Left colon (tissue), 2 donors: ENCODE results near the gene STAT4. TPM values are rescaled to one million over a fixed set of nuclear protein-coding genes. Genes with fewer than 3 reads are reported as not detected.

Experiments
- ATAC-seq: fragments of 200-7000 bp; cut with Tn5 transposase; one replicate; pipeline ENCODE4 v1.9.1; 2020; ENCODE audit warnings: mild to moderate bottlenecking, moderate library complexity
- DNase-seq, 2 donors: peaks; one replicate each; pipeline ENCODE4 v3.0.0-alpha.2; 2020
- intact Hi-C, 2 donors: fragments of 100-400 bp; cut with DNase I in 1 of 2; cut with micrococcal nuclease in 1 of 2; formaldehyde crosslinking; loops; one replicate each; pipeline versions ENCODE4 v1.11.2 to v1.14.0; 2022; cut with DNase I, micrococcal nuclease
- total RNA-seq, 2 donors: library from RNA; stranded (reverse); fragmentation: NEBNext Ultra II Directional; extraction: Animal tissue kit (Norgen Biotek cat#: 25700); gene quantifications; one replicate each; pipeline ENCODE4 v1.2.1, GENCODE V29; 2021
- donor health status: DM: no; HTN: no; CAD: no.
- donor health status: DM: yes; HTN: yes; CAD: no.

Gene STAT4
- total RNA-seq, 2 donors from 2014 or later = 1.7 to 2.3 TPM

DNA sequence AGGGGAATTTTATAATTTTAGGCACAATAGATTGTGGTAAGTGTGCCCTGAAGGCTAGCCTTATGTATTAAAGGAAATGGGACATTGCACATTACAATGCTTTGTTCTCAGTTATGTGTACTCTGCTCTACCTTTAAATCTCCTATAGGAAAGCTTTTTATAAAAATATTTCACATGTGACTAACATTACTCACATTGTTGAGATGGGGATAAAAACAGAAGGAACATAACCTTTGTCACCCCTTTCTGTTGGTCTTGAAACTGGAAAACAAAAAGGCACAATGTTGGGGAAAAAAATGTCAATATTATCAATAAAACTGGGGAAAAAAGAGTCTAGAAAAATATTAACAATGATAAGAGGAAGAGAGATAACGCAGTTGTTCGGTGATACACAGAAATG is 119.5 kb downstream of the STAT4 start:
- DNase-seq (no peak), ATAC-seq (no peak)
- intact Hi-C loops = loop anchor here in 1 of 2 donors (5.0 kb wide), 1 partner anchor 249 kb away; no protein-coding TSS in a partner anchor

DNA sequence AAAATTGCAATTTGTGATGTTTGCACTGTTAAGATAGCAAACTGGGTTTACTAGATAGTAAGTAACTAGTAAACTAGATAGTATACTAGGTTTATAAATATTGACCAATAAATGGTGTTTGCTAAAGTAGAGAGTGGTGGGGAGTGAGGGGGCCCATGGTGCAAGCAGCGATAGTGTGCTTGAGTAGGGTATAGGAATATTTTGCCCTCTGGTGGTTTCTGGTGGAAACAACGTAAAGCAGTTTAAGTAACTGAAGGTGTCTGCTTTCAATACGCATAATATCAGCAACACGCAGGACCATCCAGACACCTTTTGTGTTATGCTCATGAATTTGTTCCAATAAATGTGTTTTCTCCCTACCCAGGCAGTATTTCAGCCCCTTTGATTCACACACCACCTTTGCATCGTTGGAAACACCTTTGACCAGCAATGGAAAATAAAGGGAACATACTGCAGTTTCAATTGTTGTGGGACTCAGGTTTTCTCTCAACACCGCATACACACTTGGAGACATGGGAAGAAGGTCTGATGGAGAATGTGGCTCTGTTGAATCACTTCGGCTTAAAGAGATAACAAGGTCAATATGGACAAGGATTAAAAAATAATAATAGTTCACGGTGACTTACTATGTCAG is 120.2 kb downstream of the STAT4 start:
- peak; percentile 67 for ATAC-seq
- no peak for DNase-seq
- intact Hi-C loops = loop anchor here in 1 of 2 donors (5.0 kb wide), 1 partner anchor 248 kb away; no protein-coding TSS in a partner anchor

DNA sequence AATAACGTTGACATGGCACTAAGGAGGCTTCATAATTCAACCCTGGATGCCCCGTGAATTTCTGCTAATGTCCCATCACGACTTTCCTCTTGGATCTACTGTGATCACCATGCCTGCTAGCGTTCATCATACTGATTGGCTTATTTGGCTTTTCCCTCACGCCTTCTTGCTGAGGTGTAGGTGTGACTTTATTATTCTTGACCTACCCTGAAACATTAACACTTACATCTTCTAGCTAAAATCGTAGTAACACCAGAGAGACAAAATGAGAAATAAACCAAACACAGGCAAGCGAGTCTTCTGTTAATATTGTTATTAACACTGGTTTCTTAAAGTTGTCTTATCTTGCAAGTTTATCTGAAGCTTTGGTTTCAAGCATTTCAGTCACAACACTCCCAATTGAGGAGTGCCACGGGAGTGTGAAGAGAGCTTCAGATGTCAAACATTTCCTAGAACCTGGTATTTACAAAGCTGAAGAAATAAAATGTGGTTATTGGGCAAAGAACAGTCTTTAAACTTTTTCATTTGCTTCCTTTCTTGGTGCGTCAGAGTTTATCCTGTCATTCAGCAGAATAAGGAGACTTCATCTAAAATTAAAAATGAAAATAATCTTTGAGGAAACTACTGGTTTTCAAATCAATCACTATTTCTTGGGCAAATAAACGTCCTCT is 121.4 kb downstream of the STAT4 start:
- ATAC-seq = no peak
- intact Hi-C loops = no loop called here
- DNase-seq = no peak

GRCh38 chr2:191026377-191026776 is 124.4 kb downstream of the STAT4 start:
- DNase-seq (no peak), ATAC-seq (no peak)
- intact Hi-C loops = no loop called here

DNA sequence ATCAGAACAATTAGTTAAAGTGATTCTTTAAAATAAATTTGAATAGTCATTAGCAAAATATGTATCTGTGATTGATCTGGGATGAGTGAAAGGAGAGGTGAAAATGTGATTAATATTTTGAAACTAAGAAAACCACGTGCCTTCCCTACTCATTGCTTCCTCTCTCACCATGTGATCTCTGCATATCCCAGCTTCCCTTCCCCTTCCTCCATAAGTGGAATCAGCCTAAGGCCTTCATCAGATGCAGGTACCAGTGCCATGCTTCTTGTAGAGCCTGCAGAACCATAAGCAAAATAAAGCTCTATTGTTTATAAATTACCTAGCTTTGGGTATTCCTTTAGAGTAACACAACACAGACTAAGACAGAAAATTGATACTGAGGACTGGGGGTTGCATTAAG is 125.7 kb downstream of the STAT4 start:
- ATAC-seq (no peak), DNase-seq (no peak)
- intact Hi-C loops = no loop called here

DNA sequence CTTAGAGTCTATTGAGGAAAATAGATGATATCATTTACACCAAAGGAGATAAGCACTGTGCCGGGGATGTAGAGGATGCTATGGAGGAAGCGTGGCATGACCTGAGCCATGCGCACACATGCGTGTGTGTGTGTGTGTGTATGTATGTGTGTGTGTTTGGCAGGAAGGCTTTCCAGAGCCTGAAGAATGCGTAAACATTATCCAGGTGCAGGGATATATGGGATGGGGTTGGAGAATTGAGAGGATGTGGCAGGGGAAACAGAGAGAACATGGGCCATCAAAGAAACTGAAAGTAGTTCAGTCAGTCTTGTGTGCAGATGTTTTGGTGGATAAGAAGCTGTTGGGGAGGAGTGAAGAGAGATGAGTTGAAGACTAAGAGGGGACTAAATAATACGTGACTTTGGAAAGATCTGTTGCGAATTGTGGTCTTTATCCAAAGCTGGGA is 127.5 kb downstream of the STAT4 start:
- ATAC-seq (no peak), DNase-seq (no peak)
- intact Hi-C loops = no loop called here

DNA sequence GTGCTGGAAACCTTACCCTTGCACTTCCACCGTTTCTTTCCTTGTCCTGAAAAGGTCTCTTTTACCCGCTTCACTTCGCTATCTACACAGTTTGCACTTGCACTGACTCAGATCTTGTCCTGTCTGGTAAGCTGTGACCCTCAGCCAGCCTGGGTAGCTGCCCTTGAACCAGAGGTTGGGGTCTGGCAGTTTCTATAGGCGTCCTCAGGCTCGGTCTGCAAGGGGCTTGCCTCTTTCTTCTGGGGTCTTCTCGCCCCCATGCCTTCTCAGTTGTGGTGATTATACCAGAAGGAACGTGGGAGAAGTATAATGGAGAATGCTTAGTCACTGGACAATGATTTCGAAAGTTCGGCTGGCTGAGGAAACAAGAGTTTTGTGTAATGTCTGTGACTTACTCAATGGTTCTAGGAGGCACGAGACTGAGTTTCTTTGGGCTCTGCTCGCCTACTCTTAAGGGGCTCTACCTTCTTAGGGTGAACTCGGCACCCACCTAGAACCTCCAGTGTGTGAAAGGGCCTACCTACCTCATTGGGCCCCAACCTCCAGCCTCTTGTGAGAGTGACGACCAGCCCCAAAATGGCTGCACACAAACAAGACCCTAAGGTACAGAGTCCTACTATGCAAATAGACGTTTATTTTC is 129.9 kb downstream of the STAT4 start:
- peak; percentile 31 to 36 for DNase-seq
- intact Hi-C loops = no loop called here
- ATAC-seq = peak; percentile 31

DNA sequence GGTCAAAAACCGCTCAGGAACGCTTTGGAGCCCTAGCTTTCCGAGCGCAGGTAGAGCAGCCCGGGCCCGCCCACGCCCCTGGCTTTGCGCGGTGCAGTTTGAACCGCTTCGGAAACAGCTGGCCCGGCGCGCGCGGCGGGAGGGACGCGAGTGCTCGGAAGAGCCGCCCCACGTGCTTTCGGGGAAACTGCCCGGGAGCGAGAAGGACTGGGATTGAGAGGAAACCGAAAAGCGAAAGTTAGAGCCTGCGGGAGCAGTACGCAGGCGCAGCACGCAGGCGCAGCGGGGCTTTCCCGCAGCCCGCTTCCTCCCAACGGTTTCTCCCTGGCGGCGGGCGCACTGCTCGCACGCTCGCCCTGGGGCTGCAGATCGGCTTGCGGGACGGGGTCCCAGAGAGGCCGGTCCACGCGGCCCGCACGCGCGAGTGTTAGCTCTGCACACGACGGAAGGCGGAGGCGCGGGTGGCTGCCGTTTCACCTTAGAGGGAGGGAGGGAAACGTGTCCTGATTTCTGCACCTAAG is 130.5 kb downstream of the STAT4 start:
- ATAC-seq (peak; percentile 97), DNase-seq (peak; percentile 93 to 94)
- intact Hi-C loops = no loop called here

- intact Hi-C loops = no loop called here
- no peak for ATAC-seq
Measured at GRCh38 chr2:191019376-191019775, 131.4 kb downstream of the STAT4 start.

DNA sequence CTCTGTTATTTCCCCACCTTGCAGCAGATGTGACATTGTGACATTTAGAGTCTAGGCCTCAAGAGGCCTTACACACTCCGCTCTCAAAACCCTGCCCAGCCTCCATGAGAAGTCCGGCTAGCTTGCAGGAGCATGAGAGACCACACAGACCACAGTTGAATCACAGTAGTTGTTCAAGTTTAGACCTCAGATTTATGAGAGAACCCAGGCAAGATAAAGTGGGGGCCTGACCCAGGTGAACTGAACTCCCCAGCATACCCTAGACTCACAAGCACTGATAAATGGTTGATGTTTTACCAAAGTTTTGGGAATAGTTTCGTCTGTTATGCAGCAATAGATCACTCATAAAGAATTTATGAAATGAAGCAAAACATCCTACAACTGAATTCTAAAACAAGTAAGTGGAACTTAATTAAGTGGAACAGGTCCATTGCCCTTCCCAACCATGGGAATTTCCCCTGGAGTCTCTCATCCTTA is 132.1 kb downstream of the STAT4 start:
- intact Hi-C loops = no loop called here
- no peak for ATAC-seq
- DNase-seq = no peak

More at GRCh38 chr2:191019376-191019775, 131.4 kb downstream of the STAT4 start:
- DNase-seq = no peak

- intact Hi-C loops = no loop called here
- DNase-seq (no peak), ATAC-seq (no peak)
Measured at GRCh38 chr2:191018048-191018447, 132.7 kb downstream of the STAT4 start.

- intact Hi-C loops = no loop called here
- DNase-seq (no peak), ATAC-seq (no peak)
Measured at GRCh38 chr2:191015831-191016230, 135.0 kb downstream of the STAT4 start.

DNA sequence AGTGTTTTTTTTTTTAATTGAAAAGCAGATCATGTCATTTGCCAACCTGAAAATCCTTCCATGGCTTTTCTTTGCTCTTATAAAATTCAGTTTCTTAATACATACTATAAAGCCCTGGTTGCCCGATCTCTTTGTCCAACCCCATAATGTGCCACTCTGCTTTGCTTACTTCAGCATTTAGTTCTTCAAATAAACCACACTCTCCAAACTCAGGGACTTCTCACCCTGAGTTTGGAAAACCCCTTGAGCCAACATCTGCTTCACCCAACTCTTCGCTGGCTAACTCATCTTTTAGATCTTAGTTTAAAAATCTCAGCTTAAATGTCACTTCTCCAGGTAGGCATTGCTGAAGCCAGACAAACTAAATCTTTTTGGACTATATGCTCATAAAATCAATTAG is 135.6 kb downstream of the STAT4 start:
- intact Hi-C loops = no loop called here
- ATAC-seq (no peak), DNase-seq (no peak)

- DNase-seq = no peak
- ATAC-seq = no peak
- intact Hi-C loops = no loop called here
Measured at GRCh38 chr2:191014653-191015020, 136.2 kb downstream of the STAT4 start.

DNA sequence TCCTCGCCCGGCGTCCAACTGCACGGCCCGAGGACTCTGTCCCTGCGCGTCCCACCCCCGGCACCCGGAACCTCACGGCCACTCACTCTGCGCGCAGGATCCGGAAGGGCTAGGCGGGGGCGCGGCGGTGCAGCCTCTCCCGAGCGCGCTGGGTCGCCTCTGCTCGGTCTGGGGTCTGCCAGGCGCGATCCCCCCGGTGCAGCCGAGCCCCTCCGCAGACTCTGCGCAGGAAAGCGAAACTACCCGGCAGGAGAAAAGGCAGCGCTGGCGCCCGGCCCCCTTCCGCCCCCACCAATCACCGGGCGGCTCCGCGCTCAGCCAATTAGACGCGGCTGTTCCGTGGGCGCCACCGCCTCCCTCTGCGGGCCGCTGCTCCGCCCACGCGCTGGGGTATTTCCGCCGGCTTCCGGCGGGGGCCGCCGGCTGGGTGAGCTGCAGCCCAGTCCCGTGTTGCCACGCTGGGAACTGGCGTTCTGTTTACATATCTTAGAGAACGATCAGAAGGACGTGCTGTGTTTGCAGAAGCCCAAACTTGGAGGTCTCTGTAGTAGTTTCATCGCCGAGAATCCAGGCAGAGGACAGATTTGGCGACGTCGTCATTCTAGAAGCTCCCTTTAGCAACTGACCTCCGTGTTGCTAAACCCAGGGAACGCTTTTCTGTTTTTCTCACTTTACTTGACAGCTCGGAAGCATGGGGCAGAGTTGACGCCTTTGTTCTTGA is 136.7 kb downstream of the STAT4 start, which contains the start of gene STAT1:
TSS of gene STAT1 (minus strand) at position 240 of the 721 bp plus-strand sequence. CDS start 4,168 bp downstream, outside the sequence.
- intact Hi-C loops = no loop called here
- DNase-seq (peak; percentile 92 to 94), ATAC-seq (peak; percentile 91)

DNA sequence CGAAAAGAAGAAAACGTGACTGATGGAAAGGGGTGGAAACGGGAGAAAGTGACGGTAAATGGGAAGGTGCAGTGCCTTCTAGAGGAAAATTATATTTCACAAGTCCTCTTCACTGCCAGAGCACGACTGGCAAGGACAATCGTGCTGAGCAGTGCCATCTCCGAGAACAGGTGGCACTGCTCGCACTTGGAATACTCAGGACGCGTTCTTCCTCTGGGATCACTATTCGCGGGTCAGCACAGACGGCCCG is 137.2 kb downstream of the STAT4 start:
- ATAC-seq (no peak), DNase-seq (no peak)
- intact Hi-C loops = no loop called here

GRCh38 chr2:191012845-191013681 is 137.7 kb downstream of the STAT4 start:
- DNase-seq (no peak), ATAC-seq (peak; percentile 30)
- intact Hi-C loops = no loop called here

DNA sequence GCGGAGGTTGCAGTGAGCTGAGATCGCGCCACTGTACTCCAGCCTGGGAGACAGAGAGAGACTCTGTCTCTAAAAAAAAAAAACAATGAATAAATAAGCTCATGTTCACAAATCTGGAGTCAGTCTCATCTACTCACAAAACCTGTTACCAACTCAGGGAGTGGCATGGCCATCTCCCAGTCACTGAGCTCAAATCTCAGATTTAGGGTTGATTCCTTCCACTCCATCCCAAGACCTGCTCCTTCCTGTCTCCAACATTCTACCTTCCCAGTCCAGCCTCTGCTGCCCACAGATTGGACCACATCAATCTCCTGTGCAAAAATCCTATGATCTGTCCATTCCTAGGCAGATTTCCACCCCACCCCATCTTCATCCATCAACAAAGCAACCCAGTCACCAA is 138.4 kb downstream of the STAT4 start:
- intact Hi-C loops = no loop called here
- ATAC-seq = no peak
- no peak for DNase-seq
